Mammary microvascular endothelial cell (primary cell): ENCODE measurements around the gene USP10. TPM values are rescaled to one million over a fixed set of nuclear protein-coding genes. Genes with fewer than 3 reads are reported as not detected.

Source experiments
- total RNA-seq: library from RNA; depleted of rRNA; stranded (reverse); fragments of >200 nt; gene quantifications from 2 replicates; pipeline ENCODE4 v1.2.3, GENCODE V29; 2015

Gene USP10
- 57.2 and 67.8 TPM in 2 replicates for total RNA-seq

GRCh38 chr16:84699712-84700445, at the start of gene USP10:
Gene USP10 (plus strand): TSS chr16:84700000. CDS start chr16:84700091, 91 bp downstream.

GRCh38 chr16:84819644-84820304, 120.0 kb downstream of the USP10 start, which contains the start of gene CRISPLD2:
Gene CRISPLD2 (plus strand): TSS chr16:84819985. CDS start chr16:84838496, 18,511 bp downstream.

Other genes with a start within 250 kb of the USP10 start
- gene MEAK7, start 195.3 kb upstream of the USP10 start, total RNA-seq: 26.2 and 27.7 TPM in 2 replicates
- 326 and 349 TPM in 2 replicates for gene COTL1, start 81.9 kb upstream of the USP10 start, total RNA-seq
- 33.8 and 35.4 TPM in 2 replicates for gene KLHL36, start 51.5 kb upstream of the USP10 start, total RNA-seq
- gene CRISPLD2, start 120.0 kb downstream of the USP10 start, total RNA-seq: 0.20 and 0.25 TPM in 2 replicates